Measurements from ENCODE around the gene RAB8A.
"Not testable (repeated sequence)": the region's sequence is repeated elsewhere in the genome, so short reads cannot be mapped to it uniquely, and the experiment has no call there.

RAB8A gene

GRCh38 chr19:16078759-16079707, 32.7 kb upstream of the RAB8A start:
- no peak for DNase-seq (ENCODE audit: low read depth, low spot score)

- no peak for DNase-seq (ENCODE audit: low read depth, low spot score)
Observed at GRCh38 chr19:16084067-16084685, 27.5 kb upstream of the RAB8A start.

- DNase-seq (ENCODE audit: low read depth, low spot score): no peak
Observed at GRCh38 chr19:16085115-16085514, 26.6 kb upstream of the RAB8A start.

- not testable (repeated sequence) for DNase-seq (ENCODE audit: low read depth, low spot score)
Observed at GRCh38 chr19:16087404-16087803, 24.3 kb upstream of the RAB8A start.

- no peak for DNase-seq (ENCODE audit: low read depth, low spot score)
Observed at GRCh38 chr19:16087940-16088339, 23.7 kb upstream of the RAB8A start.

GRCh38 chr19:16088351-16089009, 23.2 kb upstream of the RAB8A start:
- DNase-seq (ENCODE audit: low read depth, low spot score): no peak

- DNase-seq (ENCODE audit: low read depth, low spot score): no peak
Observed at GRCh38 chr19:16089010-16089846, 22.5 kb upstream of the RAB8A start.

GRCh38 chr19:16091546-16092475, 19.9 kb upstream of the RAB8A start:
- no peak for DNase-seq (ENCODE audit: low read depth, low spot score)

- DNase-seq (ENCODE audit: low read depth, low spot score): no peak
Observed at GRCh38 chr19:16094360-16095070, 17.2 kb upstream of the RAB8A start.

- DNase-seq (ENCODE audit: low read depth, low spot score): no peak
Observed at GRCh38 chr19:16095071-16095571, 16.6 kb upstream of the RAB8A start.

- DNase-seq (ENCODE audit: low read depth, low spot score): no peak
Observed at GRCh38 chr19:16096280-16096855, 15.3 kb upstream of the RAB8A start.

- no peak for DNase-seq (ENCODE audit: low read depth, low spot score)
Observed at GRCh38 chr19:16098416-16098768, 13.3 kb upstream of the RAB8A start.

GRCh38 chr19:16098821-16099220, 12.9 kb upstream of the RAB8A start:
- no peak for DNase-seq (ENCODE audit: low read depth, low spot score)

GRCh38 chr19:16099314-16099965, 12.2 kb upstream of the RAB8A start:
- not testable (repeated sequence) for DNase-seq (ENCODE audit: low read depth, low spot score)

GRCh38 chr19:16100524-16100923, 11.2 kb upstream of the RAB8A start:
- DNase-seq (ENCODE audit: low read depth, low spot score): no peak

GRCh38 chr19:16104722-16105121, 7.0 kb upstream of the RAB8A start:
- no peak for DNase-seq (ENCODE audit: low read depth, low spot score)

- DNase-seq (ENCODE audit: low read depth, low spot score): no peak
Observed at GRCh38 chr19:16106121-16106520, 5.6 kb upstream of the RAB8A start.

- no peak for DNase-seq (ENCODE audit: low read depth, low spot score)
Observed at GRCh38 chr19:16111909-16112752, 442 bp downstream of the RAB8A start.
